ENCODE results near the gene EIF5A2.
"Not testable (repeated sequence)": the region's sequence is repeated elsewhere in the genome, so short reads cannot be mapped to it uniquely, and the experiment has no call there.

- TF ChIP-seq, protein P1, sequence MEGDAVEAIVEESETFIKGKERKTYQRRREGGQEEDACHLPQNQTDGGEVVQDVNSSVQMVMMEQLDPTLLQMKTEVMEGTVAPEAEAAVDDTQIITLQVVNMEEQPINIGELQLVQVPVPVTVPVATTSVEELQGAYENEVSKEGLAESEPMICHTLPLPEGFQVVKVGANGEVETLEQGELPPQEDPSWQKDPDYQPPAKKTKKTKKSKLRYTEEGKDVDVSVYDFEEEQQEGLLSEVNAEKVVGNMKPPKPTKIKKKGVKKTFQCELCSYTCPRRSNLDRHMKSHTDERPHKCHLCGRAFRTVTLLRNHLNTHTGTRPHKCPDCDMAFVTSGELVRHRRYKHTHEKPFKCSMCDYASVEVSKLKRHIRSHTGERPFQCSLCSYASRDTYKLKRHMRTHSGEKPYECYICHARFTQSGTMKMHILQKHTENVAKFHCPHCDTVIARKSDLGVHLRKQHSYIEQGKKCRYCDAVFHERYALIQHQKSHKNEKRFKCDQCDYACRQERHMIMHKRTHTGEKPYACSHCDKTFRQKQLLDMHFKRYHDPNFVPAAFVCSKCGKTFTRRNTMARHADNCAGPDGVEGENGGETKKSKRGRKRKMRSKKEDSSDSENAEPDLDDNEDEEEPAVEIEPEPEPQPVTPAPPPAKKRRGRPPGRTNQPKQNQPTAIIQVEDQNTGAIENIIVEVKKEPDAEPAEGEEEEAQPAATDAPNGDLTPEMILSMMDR (IDR thresholded peaks at IDR 0.05): not testable (repeated sequence)
- not testable (repeated sequence) for TF ChIP-seq EZH2 (IDR thresholded peaks at IDR 0.05; ENCODE audit: borderline replicate concordance, insufficient read depth, low read depth, low read length, poor library complexity, severe bottlenecking)
Measured at GRCh38 chr3:170877311-170877710, 31.1 kb downstream of the EIF5A2 start.
